22Rv1 (cell line): ENCODE measurements around the gene ARHGEF19.

ENCODE experiments used
- ZFX ChIP-seq: fragments of 450-650 bp; IDR thresholded peaks from 2 replicates; pipeline ENCODE4 v1.6.1; 2017; ENCODE audit warnings: antibody characterized with exemption, borderline replicate concordance
- TF ChIP-seq, protein P1 (sequence below): fragments of 450-650 bp; IDR thresholded peaks from 2 replicates; pipeline ENCODE4 v1.5.1; 2017; ENCODE audit warnings: mild to moderate bottlenecking

DNA sequence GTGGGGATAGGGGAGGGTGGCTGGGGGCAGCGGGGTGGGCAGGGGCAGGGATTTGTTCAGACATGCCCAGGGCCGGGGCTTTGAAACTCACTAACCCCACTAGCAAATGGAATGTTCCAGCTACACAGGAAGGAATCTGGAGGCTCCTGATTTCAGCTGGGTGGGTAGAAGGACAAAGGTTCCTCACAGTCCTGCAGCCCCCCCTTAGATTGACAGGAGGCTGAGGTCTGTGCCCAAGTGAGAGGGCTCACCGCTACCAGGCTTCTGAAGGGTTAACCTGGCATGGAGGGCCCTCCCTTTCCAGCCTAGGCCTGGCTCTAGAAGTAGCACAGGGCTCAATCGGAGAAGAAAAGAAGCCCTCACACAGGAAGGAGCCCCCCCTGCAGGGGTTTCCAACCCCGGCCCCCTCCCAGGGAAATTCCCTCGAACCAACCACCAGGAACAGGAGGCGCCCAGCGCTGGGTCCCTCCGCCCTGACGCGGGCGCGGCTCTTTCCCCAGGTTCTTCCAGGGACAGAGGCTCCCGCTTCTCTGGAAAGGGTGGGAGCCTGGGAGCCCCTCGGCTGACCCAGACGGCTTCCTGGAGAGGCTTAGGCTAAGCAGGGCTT is 59.9 kb downstream of the ARHGEF19 start:
- TF ChIP-seq, protein P1, sequence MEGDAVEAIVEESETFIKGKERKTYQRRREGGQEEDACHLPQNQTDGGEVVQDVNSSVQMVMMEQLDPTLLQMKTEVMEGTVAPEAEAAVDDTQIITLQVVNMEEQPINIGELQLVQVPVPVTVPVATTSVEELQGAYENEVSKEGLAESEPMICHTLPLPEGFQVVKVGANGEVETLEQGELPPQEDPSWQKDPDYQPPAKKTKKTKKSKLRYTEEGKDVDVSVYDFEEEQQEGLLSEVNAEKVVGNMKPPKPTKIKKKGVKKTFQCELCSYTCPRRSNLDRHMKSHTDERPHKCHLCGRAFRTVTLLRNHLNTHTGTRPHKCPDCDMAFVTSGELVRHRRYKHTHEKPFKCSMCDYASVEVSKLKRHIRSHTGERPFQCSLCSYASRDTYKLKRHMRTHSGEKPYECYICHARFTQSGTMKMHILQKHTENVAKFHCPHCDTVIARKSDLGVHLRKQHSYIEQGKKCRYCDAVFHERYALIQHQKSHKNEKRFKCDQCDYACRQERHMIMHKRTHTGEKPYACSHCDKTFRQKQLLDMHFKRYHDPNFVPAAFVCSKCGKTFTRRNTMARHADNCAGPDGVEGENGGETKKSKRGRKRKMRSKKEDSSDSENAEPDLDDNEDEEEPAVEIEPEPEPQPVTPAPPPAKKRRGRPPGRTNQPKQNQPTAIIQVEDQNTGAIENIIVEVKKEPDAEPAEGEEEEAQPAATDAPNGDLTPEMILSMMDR: no peak
- TF ChIP-seq ZFX: no peak
